ENCODE results near the gene SLC39A13.

Gene SLC39A13

DNA sequence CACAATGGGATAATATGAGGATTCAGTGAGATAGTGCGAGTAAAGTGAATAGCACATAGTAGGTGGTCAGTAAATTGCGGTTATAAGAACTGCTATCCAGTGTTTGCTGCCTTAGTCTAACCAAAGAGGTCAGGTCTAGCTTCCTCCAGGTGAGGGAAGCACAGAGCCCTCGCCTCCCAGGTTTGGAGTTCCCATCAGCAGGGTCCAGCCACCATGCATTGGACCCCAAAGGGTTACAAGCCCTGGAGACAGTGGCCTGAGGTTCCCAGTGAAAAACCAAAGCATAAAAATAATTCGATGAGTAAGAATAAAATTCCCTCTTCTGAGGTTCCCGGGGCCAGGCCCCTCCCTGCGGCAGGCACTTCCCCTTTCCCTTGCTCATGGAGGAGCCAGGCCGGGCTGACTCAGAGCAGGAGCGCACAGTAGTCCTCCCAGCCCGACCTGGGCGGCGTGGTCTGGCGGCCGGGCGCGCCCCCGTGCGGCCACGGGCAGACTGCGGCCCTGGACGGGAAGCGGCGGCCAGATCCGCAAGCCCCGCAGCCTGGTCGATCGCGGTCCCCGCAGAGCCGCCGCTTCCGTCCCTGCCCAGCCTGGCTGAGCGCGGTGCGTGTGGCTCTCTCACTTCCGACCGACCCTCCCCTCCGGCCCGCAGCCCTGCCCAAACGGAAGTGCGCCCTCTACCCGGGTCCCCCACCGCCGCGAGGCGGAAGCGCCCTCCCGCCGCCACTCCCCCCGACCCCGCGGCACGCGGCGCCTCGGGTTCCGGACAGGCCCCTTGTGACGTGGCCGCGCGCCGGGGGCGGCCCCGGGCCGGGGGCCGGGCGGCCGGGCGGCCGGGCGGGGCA lies at the start of gene SLC39A13:
SLC39A13 (plus strand) TSS at position 845 of the 845 bp plus-strand sequence. CDS start 1,505 bp downstream, outside the sequence.
- DNase-seq: peak; percentile 92

DNA sequence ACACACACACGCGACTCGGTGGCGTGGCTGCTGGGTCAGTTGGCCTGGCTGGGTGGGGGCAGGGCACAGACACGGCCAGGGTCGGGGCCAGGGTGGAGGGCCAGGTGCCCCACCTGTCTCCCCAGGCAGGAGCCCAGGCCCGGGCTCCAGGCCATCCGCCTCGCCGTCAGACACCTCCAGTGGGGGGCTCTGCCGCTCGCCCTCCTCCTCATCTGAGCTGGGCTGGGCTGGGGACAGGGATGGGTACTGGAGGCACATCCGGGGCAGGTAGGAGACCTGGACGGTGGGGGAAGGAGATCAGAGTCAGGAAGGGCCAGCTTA lies 49.7 kb upstream of the SLC39A13 start:
- DNase-seq: no peak

GRCh38 chr11:47359162-47359561 lies 49.2 kb upstream of the SLC39A13 start:
- DNase-seq: no peak

DNA sequence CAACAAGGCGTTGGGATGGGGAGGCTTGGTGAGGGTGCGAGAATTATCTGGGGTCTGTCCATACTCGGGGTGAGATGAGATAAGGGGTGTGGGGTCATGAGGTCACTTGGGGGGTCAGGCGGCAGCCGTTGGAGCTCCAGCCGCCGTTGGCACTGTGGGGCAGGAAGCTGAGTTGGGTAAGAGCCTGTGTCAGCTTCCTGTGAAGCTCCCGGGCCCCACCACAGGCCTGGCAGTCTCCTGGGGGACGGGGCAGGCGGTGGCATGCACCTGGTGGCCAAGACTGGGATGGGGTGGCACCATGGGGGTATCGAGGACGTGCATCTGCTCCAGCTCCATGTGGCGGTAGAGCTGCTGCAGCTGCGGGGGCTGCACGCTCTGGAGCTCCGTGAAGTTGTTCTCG lies 48.8 kb upstream of the SLC39A13 start:
- DNase-seq: no peak

GRCh38 chr11:47360341-47360740 lies 48.0 kb upstream of the SLC39A13 start:
- no peak for DNase-seq

- no peak for DNase-seq
These were observed 47.0 kb upstream of the SLC39A13 start for GRCh38 chr11:47361419-47361818.

- no peak for DNase-seq
These were observed 42.3 kb upstream of the SLC39A13 start for GRCh38 chr11:47366020-47366490.

DNA sequence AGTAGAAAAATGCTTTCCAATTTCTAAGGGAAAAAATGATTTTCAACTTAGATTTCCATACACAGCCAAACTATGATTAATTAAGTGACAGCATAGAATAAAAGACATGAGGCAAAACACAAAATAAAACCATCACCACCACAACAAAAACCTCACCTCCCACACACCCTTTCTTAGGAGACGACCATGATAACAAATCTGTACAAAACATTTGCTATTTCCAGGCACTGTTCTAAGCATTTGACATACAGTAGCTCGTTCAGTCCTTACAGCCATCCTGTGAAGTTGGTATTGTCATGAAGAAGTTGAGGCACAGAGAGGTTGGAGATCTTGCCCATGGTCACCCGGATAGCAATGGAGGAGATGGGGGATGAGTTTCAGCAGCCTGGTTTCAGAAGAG lies 38.7 kb upstream of the SLC39A13 start:
- no peak for DNase-seq

GRCh38 chr11:47372422-47372821 lies 36.0 kb upstream of the SLC39A13 start:
- no peak for DNase-seq

DNA sequence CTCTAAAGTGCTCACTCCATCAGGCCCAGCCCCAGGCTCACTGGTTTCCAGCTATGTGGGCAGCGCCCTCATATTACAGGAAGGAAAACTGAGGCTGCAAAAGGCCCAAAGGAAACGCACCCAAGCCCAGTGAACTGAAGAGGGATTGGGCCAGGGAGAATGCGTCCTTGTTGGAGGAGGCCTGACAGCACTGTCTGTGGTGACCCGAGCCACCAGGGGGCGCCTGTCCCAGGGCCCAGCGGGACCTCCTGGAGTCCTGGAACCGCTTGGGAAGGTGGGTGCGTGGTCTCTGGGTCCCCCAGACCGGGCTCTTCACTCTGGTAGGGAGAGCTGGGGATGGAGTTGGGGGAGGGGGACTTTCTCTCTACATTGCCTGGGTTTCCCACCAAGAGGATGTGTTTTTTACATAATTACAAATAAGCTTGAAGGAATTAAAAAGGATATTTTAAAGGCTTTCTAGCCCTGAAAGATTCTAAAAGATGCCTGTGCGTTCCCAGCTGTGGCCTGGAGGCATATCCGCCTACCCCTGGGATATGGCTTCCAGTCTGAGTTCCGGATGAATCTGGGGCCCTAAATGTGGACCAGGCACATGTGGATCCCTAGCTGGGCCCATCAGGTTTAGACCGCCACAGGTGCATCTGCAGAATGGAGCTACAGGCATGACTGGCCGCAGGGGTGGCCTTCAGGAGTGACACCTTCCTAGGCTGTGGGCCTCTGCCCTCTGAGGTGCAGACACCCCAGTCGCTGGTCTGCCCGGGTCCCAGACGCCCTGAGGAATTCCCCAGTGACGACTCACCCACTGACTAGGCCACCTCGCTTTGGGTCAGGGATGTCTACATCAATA lies 34.3 kb upstream of the SLC39A13 start:
- DNase-seq: peak; percentile 87

- no peak for DNase-seq
These were observed 33.7 kb upstream of the SLC39A13 start for GRCh38 chr11:47374720-47375019.

DNA sequence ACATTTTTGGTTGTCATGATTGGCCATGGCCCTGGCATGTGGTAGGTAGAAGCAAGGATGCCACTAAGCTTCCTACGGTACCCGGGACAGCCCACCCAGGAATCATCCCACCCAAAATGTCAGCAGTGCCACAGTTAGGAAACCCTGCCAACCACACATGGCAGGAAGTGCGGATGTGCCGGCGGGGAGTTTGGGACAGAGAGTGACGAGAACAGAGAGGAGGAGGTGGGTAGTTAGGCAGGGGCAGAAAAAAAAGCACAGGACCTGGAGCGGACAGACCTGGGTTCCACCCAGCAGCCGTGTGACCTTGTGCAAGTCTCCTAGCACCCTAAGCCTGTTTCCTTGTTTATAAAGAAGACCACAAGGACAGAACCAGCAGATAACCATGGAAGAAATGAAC lies 33.4 kb upstream of the SLC39A13 start:
- no peak for DNase-seq

GRCh38 chr11:47375546-47376085 lies 32.8 kb upstream of the SLC39A13 start:
- no peak for DNase-seq

- no peak for DNase-seq
These were observed 32.3 kb upstream of the SLC39A13 start for GRCh38 chr11:47376107-47376524.

DNA sequence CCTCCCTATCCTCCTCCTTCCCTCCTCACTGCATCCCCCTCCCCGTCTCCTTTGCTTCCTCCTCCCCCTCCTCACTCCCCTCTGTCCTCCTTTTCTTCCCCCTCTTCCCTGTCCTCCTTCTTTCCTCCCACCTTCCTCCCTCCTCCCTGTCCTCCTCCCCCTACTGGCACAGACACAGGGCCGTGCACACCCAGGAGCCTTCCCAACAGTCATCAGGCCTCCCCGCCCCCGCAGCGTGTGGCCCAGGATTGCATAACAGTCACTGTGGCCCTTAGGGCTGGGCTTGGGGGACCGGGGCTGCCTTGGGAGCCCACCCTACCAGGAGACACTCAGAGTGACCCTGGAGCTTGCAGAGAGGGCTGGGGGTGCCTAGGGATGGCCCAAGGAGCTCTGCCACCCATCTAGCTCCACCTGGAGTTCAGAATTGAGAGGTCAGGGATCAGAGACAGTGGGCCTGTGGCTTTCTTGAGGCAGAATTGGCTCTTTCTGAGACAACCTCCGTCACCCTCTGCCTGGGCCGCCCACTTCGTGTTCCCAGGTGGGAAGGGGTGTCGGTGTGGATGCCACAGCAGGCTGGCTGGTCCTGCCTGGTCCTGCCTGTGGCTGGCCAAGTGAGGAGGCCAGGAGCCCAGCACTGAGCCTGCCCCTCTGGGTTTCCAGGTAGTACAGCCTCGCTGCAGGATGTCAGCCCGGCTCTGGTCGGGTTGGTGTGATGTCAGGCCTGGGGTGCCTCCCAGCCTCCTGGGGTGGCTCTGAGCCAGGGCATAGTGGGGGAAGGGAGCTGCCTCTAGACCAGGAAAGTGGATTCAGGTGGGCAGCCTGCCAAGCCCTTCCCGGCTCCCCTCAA lies 31.6 kb upstream of the SLC39A13 start:
- DNase-seq: no peak

DNA sequence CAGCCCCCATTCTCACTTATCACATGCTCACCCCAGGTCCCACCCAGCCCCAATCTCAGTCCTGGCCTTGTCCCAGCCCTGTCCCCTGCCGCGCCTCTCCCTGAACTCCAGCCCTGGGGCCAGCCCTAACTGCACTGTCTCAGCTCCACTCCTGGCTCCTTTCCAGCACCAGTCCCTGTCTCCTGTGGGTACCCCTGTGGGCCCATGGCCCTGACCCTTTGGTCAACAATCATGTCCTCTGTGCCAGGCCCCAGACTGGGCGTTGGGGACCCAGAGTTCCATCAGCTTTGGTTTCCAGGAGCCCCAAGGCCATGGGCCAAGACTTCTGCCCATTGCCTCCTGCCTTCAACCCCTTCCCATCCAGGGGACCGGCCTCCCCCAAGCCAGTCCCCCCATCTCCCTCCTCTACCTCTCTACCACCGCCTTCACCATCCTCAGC lies 30.8 kb upstream of the SLC39A13 start:
- no peak for DNase-seq

- DNase-seq: no peak
These were observed 30.2 kb upstream of the SLC39A13 start, which contains the start of gene SPI1 for GRCh38 chr11:47378010-47378835. Gene SPI1, minus strand, starts transcription at chr11:47378547. Its CDS starts 194 bp downstream, at chr11:47378353.

- no peak for DNase-seq
These were observed 29.6 kb upstream of the SLC39A13 start for GRCh38 chr11:47378836-47379170.

DNA sequence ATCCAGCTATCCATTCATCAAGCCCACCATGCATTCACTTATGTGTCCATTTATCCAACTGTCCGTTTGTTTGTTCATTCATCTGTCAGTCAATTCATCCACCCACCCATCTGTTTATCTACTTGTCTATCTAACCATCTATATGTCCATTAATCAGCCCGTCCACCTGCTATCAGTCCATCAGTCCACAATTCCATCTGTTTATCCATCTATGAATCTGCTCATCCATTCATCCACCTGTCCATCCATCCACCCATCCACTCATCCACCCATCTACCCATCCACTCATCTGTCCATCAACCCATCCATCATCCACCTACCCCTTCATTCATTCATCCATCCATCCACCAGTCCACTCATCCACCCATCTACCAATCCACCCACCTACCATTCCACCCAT lies 29.1 kb upstream of the SLC39A13 start:
- no peak for DNase-seq

- no peak for DNase-seq
These were observed 28.3 kb upstream of the SLC39A13 start for GRCh38 chr11:47380078-47380477.

- no peak for DNase-seq
These were observed 25.3 kb upstream of the SLC39A13 start for GRCh38 chr11:47383071-47383470.

GRCh38 chr11:47384498-47384897 lies 23.9 kb upstream of the SLC39A13 start:
- no peak for DNase-seq
